OCI-LY3 (cell line): Measurements from ENCODE around the gene TMEM8B.

Experiments
- CTCF ChIP-seq: fragments of 200-600, 300-600 bp; sonication (generic); IDR thresholded peaks from 2 replicates; pipeline ENCODE4 v1.5.1; 2014; ENCODE audit warnings: antibody characterized with exemption, low read length, low read depth
- EZH2phosphoT487 ChIP-seq: fragments of 200-600 bp; shearing (Covaris generic); IDR thresholded peaks from 2 replicates; pipeline ENCODE4 v1.6.1; 2018; ENCODE audit warnings: antibody characterized with exemption, mixed run types, low read depth

GRCh38 chr9:35911690-35912089 lies 82.7 kb downstream of the TMEM8B start:
- TF ChIP-seq CTCF (no peak), EZH2phosphoT487 (no peak)
